Hematopoietic multipotent progenitor cell (in vitro differentiated cells): ENCODE measurements around the gene SLC1A7. TPM values are rescaled to one million over a fixed set of nuclear protein-coding genes. Genes with fewer than 3 reads are reported as not detected.

Experiments
- DNase-seq, 3 donors: peaks; one replicate each; pipeline ENCODE4 v3.0.0-alpha.2; 2011 to 2015; ENCODE audit warnings: low read depth in 2 of 3, low spot score in 2 of 3
- total RNA-seq: library from RNA; depleted of rRNA; stranded (reverse); fragments of >200 nt; gene quantifications from one replicate; pipeline ENCODE4 v1.2.3, GENCODE V29; 2012

The SLC1A7 gene
- total RNA-seq, 1 donor = not detected

DNA sequence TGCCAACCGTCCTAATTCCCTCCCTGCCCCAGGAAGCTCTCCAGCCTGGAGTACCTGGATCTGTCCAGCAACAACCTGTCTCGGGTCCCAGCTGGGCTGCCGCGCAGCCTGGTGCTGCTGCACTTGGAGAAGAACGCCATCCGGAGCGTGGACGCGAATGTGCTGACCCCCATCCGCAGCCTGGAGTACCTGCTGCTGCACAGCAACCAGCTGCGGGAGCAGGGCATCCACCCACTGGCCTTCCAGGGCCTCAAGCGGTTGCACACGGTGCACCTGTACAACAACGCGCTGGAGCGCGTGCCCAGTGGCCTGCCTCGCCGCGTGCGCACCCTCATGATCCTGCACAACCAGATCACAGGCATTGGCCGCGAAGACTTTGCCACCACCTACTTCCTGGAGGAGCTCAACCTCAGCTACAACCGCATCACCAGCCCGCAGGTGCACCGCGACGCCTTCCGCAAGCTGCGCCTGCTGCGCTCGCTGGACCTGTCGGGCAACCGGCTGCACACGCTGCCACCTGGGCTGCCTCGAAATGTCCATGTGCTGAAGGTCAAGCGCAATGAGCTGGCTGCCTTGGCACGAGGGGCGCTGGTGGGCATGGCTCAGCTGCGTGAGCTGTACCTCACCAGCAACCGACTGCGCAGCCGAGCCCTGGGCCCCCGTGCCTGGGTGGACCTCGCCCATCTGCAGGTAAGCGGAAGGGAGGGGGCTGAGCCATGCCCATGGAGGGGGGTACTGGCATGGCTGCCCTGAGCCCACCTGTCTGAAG lies 63.9 kb downstream of the SLC1A7 start:
- no peak for DNase-seq

DNA sequence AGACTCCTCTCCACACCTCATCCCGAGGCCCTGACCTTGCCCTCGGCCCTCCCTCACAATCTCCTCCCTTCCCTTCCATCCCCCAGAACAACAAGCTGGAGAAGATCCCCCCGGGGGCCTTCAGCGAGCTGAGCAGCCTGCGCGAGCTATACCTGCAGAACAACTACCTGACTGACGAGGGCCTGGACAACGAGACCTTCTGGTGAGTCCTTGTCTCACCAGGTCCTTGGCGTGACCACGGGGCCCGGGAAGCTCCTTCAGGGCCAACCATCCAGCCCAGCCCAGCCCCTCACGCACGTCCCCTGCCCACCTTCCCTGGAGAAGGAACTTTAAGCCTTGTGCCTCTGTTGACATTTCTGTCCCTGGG lies 64.9 kb downstream of the SLC1A7 start:
- no peak for DNase-seq

DNA sequence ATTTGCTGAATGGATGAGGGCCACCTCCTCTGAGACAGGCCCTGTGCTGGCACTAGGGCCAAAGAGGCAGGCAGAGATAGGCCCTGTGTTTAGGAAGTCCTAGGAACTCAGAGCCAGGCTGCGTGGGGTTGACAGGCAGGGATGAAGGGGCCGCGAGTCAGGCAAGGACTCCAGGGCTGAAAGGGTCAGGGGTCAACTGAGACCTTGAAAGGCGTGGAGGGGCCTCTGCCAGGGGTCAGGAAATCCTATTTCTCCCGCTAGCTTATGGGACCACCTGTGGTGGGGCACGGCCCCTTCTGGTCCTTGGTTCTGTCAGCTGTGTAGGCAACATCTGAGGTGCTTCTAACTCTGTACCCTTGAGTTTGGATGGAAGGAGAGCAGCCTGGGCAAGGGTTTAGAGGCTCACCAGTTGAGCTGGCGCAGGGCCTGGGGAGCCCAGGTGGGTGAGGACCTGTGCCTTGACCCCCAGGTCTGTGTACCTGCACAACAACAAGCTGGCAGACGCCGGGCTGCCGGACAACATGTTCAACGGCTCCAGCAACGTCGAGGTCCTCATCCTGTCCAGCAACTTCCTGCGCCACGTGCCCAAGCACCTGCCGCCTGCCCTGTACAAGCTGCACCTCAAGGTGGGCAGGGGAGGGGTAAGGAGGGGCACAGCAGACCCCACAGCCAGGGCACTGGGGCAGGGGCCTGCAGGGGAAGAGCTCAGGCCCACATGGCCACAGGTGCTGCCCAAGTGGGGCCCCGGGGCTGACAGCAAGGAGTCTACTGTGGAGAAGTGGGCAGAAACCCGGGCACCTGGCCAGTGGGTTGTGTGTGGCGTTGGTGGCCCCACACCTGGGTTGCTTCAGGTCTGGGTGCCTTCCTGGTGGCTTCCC lies 65.5 kb downstream of the SLC1A7 start:
- no peak for DNase-seq

DNA sequence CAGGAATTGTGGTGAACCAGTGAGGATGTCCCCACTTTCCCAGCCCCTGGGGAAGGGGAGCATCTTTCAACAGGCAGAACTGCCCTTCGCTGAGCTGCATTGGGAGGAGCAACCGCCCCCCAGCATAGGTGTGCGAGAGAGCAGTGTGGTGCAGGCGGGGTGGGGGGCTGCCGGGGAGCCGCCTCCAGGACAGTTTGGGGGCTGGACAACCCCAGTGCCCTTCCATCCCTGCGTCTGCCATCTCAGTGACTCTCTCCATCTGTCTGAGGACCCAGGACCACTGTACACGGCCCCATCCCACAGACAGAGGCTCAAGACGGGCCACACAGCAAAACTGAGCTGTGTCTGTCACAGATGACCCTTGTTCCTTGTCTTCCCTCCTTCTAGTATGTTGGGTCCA lies 66.3 kb downstream of the SLC1A7 start:
- no peak for DNase-seq

DNA sequence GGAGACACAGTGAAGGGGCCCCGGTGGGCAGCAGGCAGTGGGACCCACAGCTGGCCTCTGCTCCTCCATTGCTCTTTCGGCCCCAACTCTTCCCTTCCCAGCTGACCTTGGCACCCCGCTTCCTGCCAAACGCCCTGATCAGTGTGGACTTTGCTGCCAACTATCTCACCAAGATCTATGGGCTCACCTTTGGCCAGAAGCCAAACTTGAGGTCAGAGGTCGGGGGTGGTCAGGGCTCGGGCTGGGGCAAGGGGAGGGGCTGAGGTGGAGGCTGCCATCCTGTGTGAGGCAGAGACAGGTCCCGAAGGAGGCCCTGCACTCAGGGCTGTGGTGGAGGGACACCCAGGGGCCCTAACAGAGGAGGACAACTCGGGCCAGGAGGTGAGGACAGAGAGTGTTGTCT lies 66.7 kb downstream of the SLC1A7 start:
- no peak for DNase-seq

DNA sequence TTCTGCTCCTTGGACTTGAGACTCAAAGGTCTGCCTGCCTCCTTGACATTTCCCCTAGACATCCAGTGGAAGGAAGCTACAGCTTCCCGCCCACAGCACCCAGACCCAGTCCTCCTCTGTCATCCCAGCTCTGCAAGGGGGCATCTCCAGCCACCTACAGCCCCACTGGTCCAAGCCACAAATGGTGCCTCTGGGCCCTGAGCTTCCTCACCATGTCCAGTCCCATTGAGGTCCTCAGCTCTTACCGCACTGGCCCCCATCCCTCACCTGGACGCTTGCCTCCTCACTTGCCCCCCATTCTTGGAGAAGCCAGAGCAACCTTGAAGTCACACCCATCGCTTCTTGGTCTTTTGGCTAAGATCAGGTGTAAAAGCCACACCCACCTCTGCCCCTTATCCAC lies 67.2 kb downstream of the SLC1A7 start:
- no peak for DNase-seq

DNA sequence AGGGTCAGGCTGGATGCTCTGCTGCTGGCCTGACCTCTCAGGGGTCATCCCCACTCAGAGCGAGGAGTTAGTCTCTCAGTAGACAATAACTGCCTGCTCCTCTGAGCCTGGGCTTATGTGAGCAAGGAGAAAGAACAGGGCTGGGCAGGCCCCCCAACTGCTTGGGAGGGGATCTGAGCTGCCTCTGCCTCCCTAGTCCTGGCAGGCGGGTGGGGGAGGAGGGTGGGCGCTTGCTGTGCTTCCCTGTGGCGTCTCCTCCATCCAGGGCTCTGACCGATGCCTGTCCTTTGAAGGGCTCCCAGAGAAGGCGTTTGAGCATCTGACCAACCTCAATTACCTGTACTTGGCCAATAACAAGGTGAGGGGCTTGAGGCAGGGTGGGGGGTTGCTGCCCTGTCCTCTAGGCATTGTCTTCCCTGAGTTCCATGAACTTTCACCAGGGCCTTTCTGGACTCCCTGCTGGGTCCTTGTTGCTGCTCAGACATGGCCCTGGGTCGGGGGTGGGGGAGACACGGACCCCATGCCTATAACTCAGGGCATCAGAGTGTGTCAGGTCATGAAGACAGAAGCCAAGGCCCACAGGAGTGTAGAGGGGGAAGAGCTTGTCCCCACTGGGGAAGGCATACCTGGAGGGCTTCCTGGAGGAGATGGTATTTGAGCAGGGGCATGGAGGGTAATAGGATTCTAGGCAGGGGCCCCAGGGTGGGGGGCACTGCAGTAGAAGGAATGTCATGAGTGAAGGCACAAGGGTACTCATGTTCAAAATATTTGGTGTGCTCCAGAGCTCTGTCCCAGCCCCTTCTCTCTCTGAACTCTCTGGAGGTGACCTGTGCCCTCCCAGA lies 67.9 kb downstream of the SLC1A7 start:
- DNase-seq = no peak

DNA sequence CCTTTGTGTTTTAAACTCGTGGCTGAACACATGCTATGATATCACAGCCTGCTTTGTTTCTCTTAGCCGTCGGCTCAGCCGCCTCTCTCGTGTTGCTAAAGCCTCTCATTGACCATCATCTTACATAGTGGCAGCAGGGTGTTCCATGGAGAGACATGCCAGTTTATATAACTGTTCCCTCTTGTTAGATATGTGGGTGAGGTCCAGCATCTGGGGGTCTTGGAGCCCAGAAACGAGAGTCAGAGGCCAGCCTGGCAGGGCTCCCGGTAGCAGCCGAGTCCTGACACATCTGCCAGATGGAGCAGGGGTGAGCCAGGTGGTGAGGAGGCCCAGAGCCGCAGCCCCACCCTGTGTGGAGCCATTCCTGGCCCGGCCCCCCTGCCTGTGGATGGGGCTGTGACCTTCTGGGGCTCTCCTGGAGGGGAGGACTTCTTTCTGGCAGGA lies 68.5 kb downstream of the SLC1A7 start:
- DNase-seq = no peak

DNA sequence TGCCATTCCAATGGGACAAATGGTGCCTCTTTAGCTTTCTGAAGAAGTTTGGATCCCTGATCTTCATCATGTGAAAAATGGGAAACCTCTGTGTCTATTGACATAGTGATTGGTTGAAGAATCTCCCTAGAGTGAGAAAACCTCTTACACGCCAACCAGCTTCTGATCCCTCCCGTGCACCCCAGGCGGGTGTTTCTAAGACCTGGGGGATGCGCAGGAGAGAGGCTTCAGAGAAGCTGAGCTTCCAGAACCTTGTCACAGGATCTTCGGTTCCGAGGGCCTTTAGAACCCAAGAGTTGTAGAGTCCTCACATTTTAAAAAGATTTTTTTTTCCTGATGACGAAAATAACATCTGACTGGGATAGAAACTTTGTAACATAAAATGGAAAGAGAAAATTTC lies 69.2 kb downstream of the SLC1A7 start:
- no peak for DNase-seq

DNA sequence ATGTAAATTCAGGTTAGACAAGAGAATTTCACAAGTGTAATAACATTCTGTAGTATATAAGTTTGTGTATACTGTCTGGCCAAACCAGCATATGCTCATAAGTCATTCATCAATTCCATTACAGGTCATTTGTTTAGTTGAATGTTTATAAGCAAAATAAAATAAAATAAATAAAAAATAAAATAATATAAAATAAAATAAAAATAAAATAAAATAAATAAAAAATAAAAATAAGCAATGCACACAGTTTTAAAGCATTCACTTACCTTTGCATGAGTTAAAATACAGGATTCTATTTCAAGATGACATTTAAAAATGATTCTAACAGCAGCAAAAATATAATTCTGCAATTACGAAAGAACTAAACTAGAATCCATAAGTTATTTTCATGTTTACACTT lies 70.5 kb downstream of the SLC1A7 start:
- no peak for DNase-seq

DNA sequence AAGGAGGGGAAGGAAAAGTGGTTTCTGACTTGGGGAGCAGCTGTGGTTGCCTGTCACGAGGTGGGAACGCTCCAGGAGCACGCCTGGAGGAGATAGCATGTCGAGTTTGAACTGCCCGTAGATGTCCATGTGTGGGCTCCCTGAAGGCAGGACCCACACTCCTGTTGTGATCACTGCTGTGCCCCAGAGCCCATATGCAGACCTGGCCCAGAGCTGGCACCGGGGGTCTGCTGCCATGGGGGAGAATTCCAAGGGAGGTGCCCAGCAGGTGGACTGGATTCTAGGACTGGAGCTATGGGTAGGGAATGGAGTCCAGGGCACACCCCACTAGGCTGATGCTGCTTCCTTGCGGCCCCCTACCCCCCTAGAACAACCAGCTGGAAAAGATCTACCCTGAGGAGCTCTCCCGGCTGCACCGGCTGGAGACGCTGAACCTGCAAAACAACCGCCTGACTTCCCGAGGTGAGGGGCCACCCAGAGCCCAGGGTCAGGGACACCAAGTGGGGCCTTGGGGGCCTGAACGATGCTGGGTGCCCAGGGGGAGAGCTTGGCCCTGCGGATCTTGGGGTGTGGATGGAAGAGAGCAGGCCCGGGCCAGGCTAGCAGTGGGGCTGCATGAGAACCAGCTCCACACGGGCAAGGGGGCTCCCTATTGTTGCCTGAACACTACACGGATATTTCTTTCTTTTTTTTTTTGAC lies 71.1 kb downstream of the SLC1A7 start:
- DNase-seq = no peak

DNA sequence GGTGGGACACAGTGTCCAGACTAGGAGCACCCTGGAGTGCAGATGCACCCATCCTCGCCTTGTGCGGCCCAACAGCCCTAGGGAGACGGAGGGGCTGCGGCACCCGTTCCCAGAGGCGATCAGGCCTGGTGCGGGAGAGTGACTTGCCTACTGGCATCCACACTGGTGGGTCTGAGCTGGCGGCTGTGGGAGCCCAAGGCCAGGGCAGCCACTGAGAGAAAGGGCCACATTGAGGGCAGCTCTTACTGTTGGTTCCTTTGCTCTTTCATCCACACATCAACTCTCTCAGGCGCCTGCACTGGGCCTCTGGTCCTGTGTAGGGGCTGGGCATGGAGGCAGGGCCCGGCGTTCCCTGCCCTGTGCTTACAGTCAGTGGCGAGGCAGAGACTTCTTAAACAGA lies 71.8 kb downstream of the SLC1A7 start:
- no peak for DNase-seq

DNA sequence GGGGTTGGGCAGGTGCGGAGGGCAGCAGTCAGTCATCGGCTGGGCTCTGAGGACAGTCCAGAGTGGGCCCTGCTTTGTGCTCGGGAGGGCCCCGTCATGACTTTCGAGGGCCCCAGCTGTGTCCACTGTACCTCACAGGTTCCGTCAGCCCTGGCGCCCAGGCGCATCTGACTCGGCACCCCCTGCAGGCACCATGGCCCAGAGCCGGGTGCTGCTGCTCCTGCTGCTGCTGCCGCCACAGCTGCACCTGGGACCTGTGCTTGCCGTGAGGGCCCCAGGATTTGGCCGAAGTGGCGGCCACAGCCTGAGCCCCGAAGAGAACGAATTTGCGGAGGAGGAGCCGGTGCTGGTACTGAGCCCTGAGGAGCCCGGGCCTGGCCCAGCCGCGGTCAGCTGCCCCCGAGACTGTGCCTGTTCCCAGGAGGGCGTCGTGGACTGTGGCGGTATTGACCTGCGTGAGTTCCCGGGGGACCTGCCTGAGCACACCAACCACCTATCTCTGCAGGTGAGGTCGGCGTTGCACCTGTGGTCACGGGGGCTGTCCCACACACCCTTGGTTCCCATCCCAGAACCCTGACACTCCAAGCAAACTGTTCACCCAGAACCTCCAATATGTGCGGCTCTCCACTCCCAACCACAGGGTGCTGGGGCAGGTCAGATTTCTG lies 72.6 kb downstream of the SLC1A7 start:
- DNase-seq = no peak

DNA sequence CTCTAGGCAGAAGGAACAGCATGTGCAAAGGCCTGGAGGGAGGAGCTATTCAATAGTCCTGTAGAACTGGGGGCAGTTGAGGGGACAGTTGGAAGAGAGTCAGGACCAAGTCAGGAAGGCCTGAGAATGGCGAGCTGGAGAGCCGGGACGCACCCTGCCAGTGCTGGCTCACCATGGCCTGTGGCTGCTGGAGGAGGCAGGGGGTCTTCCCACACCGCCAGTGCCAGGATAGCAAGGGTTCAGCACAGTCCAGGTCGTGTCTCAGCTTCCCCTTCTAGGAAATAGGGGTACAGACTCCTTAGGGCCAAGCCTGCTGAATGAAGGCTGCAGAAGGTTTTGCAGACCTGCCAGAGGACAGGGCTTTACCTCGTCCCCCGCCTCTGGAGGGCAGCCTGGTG lies 73.2 kb downstream of the SLC1A7 start:
- DNase-seq = no peak

DNA sequence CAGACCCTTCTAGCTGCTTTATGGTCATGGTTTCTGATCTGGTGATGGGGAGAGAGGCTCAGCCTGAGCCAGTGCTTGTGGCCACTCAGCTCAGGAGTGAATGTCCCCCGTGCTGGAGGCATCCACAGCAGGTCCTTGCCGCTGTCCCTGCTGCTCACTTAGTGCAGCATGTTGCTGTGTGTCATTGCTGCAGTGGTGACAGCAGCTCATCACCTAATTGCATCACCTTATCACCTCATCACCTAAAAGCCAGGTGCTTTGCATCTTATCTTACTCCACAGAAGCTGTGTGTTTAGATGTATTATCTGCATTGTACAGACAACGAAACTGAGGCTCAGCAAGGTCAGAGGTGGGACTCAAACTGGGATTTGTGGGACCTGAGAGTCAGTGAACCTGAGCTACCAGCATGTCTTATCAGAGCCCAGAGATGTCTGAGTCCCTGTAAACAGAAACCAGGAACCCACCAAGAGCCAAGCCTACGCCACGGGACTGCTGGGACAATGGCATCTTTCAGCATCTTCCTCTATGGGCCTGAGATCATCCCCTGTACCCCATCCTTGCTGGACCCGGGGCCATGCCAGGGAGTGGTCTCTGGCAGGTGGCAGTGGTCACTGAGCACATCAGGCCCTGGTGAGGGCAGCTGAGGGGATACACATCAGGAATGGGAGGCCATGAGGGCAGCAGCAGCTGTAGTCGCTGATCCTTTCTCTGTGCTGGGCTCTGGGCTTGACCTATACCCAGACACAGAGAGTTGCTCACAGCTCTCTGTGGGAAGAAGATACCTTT lies 73.9 kb downstream of the SLC1A7 start:
- DNase-seq = no peak

DNA sequence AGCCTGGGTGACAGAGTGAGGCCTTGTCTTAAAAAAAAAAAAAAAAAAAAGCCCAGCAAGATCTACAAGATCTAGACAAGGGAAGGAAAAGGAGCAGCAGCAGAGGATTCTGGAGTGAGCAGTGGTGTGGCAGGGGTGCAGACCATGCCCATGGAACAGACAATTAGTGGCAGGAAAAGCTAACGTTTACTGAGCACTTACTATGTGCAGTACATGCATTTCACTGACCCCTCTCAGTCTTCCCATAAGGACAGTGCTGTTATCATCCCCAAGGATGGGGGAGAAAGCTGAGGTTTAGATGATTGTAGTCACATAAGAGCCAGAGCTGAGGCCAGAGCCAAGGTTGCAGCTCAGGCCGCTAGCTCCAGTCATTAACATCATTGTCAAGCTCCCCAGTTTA lies 74.6 kb downstream of the SLC1A7 start:
- DNase-seq = no peak

DNA sequence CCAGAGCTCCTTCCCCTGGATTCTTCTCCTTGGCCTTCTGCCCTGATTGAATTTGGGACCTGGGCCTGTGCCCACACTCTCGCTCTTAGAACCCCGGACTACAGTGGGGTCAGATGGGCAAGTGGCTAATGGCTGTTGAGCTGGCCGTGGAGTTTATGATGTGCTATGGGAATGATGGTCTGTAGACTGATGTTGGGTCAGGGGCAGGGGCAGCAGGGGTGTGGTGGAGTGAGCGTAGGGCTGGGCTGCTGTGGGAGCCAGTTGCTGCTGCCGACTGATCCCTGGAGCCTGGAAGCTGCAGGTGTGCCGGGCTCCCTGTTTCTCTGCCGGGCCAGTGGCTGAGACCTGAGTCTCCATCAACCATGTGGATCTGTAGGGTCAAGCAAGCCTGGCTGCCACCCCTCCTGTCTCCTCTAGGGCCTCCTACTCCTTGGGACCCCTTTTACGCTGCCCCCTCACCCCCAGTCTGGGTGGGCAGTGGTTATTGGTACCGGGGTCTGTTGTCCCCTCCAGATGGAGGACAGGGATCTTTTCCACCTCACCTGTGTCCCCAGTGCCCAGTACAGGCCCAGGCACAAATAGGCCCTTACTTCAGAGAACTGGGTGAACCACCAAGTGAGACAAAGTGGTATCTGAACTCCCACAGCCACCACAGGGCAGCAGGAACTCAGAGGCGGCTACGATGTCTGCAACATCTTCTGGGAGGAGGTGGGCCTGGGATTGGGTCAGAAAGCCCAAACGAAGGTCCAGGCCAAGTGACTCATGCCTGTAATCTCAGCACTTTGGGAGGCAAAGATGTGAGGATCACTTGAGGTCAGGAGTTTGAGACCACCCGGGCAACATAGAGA lies 75.3 kb downstream of the SLC1A7 start:
- no peak for DNase-seq

DNA sequence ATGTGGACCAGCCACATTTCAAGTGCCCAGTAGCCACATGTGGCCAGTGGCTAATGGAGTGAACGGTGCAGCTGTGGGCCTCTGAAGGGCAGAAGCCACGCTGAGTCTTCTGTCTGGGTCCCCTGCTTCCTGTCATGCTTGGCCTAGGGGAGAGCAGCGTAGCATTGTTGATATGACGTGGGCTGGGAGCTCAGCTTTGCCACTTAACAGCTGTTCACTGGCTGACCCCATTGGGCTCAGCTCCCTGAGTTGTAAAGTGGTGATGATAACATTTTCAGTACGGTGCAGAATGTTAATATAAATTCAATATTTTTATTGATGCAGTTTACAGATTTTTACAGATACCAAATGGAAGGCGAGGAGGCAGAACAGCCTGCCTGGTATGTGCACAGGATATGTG lies 76.0 kb downstream of the SLC1A7 start:
- no peak for DNase-seq
